WERI-Rb-1 (cell line): ENCODE results near the gene ERCC6.

ENCODE experiments used
- DNase-seq: peaks from one replicate; pipeline ENCODE4 v3.0.0-alpha.2; 2020
- H3K27ac ChIP-seq: fragments of 250-450 bp; sonication (Bioruptor Pico); 2 replicates; pipeline ENCODE4 v1.5.1; 2020; ENCODE audit warnings: mild to moderate bottlenecking, moderate library complexity
- H3K27me3 ChIP-seq: fragments of 250-450 bp; sonication (Bioruptor Pico); 2 replicates; pipeline ENCODE4 v1.5.1; 2021; ENCODE audit warnings: mild to moderate bottlenecking, low read depth, moderate library complexity; ENCODE audit not compliant: insufficient read depth, severe bottlenecking
- H3K36me3 ChIP-seq: fragments of 250-450 bp; sonication (Bioruptor Pico); 2 replicates; pipeline ENCODE4 v1.5.1; 2020; ENCODE audit warnings: mild to moderate bottlenecking, moderate library complexity
- H3K4me3 ChIP-seq: 2 replicates; pipeline ENCODE4 v1.5.1; 2011; ENCODE audit warnings: low read depth, mild to moderate bottlenecking, control low read depth, low read length
- H3K9me3 ChIP-seq: fragments of 250-450 bp; sonication (Bioruptor Pico); 2 replicates; pipeline ENCODE4 v1.5.1; 2021; ENCODE audit warnings: mild to moderate bottlenecking, moderate library complexity; ENCODE audit not compliant: severe bottlenecking
- CTCF ChIP-seq: IDR thresholded peaks from 2 replicates; pipeline ENCODE4 v1.5.1; 2011; ENCODE audit warnings: low read depth, mild to moderate bottlenecking, control low read depth, inconsistent platforms, low read length

ERCC6 gene

GRCh38 chr10:49558190-49558589 lies 19.3 kb upstream of the ERCC6 start:
- no peak for DNase-seq
- TF ChIP-seq CTCF = no peak

GRCh38 chr10:49557681-49558080 lies 18.8 kb upstream of the ERCC6 start:
- no peaks in the 10 kb centered on the region for H3K9me3 ChIP-seq
- no peak for TF ChIP-seq CTCF
- DNase-seq = no peak
- no peaks in the 10 kb centered on the region for H3K27me3 ChIP-seq
- no peak overlapping the region for H3K27ac ChIP-seq
- H3K36me3 ChIP-seq = no peaks in the 10 kb centered on the region
- no peak overlapping the region for H3K4me3 ChIP-seq

More at GRCh38 chr10:49558190-49558589, 19.3 kb upstream of the ERCC6 start:
- no peaks in the 10 kb centered on the region for H3K27me3 ChIP-seq
- H3K9me3 ChIP-seq = no peaks in the 10 kb centered on the region
- H3K4me3 ChIP-seq = no peak overlapping the region
- H3K36me3 ChIP-seq = no peaks in the 10 kb centered on the region
- no peak overlapping the region for H3K27ac ChIP-seq

- DNase-seq = no peak
- Histone ChIP-seq H3K27ac (no peak overlapping the region), H3K36me3 (no peaks in the 10 kb centered on the region)
Measured at GRCh38 chr10:49556723-49557122, 17.8 kb upstream of the ERCC6 start.

GRCh38 chr10:49552277-49552676 lies 13.4 kb upstream of the ERCC6 start:
- no peak overlapping the region for H3K27ac ChIP-seq
- no peak for TF ChIP-seq CTCF
- no peak for DNase-seq

More at GRCh38 chr10:49556723-49557122, 17.8 kb upstream of the ERCC6 start:
- no peak for TF ChIP-seq CTCF
- Histone ChIP-seq H3K27me3 (no peaks in the 10 kb centered on the region), H3K4me3 (no peak overlapping the region), H3K9me3 (no peaks in the 10 kb centered on the region)

GRCh38 chr10:49550563-49550962 lies 11.6 kb upstream of the ERCC6 start:
- Histone ChIP-seq H3K27ac (no peak overlapping the region), H3K9me3 (no peaks in the 10 kb centered on the region), H3K36me3 (no peaks in the 10 kb centered on the region), H3K27me3 (no peaks in the 10 kb centered on the region), H3K4me3 (no peak overlapping the region)
- no peak for TF ChIP-seq CTCF
- no peak for DNase-seq

More at GRCh38 chr10:49552277-49552676, 13.4 kb upstream of the ERCC6 start:
- Histone ChIP-seq H3K4me3 (no peak overlapping the region), H3K36me3 (no peaks in the 10 kb centered on the region), H3K9me3 (no peaks in the 10 kb centered on the region), H3K27me3 (no peaks in the 10 kb centered on the region)

GRCh38 chr10:49549640-49550346 lies 10.9 kb upstream of the ERCC6 start:
- no peak overlapping the region for H3K4me3 ChIP-seq
- no peak for DNase-seq
- no peaks in the 10 kb centered on the region for H3K27me3 ChIP-seq
- no peak for TF ChIP-seq CTCF
- no peaks in the 10 kb centered on the region for H3K36me3 ChIP-seq
- no peaks in the 10 kb centered on the region for H3K9me3 ChIP-seq
- no peak overlapping the region for H3K27ac ChIP-seq
